Activated T-cell treated with anti-CD3 and anti-CD28 coated beads, Interleukin-2, amount 50 U/mL, for 72 hours (primary cell): ENCODE results near the gene KCTD15. TPM values are rescaled to one million over a fixed set of nuclear protein-coding genes. Genes with fewer than 3 reads are reported as not detected.

Source experiments
- total RNA-seq, 2 donors: library from RNA; stranded (reverse); gene quantifications; one replicate each; pipeline ENCODE4 v1.2.3, GENCODE V29; 2022

KCTD15 gene
- total RNA-seq, 2 donors from 2014 or later, result 7.3 to 8.2 TPM

Other genes starting within 250 kb of the KCTD15 start
- gene CHST8, start 174.9 kb upstream of the KCTD15 start, total RNA-seq, result not detected